Erythroblast (primary cell): ENCODE data around the gene CHST8.

Experiments
- GATA1 ChIP-seq: IDR thresholded peaks from 2 replicates; pipeline ENCODE4 v1.6.1; 2011; ENCODE audit warnings: low read depth, mild to moderate bottlenecking, control low read depth, low read length, moderate library complexity
- POLR2A ChIP-seq: IDR thresholded peaks from 2 replicates; pipeline ENCODE4 v1.6.1; 2011; ENCODE audit warnings: mild to moderate bottlenecking, low read length

DNA sequence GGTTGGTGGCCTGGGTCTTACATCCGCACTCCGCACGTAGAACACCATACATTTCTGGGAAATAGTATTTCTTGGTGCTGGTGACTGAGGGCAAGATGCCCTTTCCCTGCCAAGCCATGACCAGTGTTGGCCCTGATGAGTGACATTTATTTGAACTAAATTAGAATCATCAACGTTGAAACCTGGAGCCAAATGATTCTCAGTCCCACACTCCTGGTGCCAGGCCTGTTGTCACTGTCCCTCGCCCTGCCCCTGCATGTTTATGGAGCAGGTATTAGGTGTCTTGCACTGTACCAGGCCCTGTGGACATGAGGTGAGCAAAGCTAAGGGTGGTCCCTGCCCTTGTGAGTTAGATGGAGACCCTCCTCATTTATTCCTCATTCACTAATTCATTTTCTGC lies 5.8 kb downstream of the CHST8 start:
- TF ChIP-seq POLR2A = no peak
- no peak for TF ChIP-seq GATA1
